ENCODE data around the gene ZNF613. TPM values are rescaled to one million over a fixed set of nuclear protein-coding genes. Genes with fewer than 3 reads are reported as not detected.

The ZNF613 gene
- total RNA-seq, 1 experiment from 2014 or later, result 2.2 TPM

DNA sequence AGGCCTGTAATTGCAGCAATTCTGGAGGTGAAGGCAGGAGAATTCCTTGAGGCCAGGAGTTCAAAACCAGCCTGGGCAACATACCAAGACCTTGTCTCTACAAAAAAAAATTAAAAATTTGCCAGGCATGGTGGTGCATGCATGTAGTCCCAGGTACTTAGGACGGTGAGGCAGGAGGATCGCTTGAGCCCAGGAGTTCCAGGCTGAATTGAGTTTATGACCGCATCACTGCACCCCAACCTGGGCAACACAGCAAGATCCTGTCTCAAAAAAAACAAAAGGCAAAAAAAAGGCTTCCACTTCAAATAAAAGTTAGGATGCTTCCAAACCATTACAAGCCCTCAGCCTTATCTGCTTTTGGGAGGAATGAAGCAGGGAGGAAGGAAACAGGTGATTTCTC is 44.8 kb upstream of the ZNF613 start:
- ATAC-seq (no peak), DNase-seq (ENCODE audit: low read depth, low spot score) (no peak)
- no peaks in the 10 kb centered on the region; the same call in 1 of the 2 replicates for H3K79me2 ChIP-seq (ENCODE audit: insufficient read depth, low read length)
- H3K4me3 ChIP-seq (replicated peaks in 1 of 2; ENCODE audit: low read depth in 1 of 2, low read length in 2 of 2), result no peak overlapping the region
- no peaks in the 10 kb centered on the region for H3K9me2 ChIP-seq (ENCODE audit: insufficient read depth)
- RAD21 ChIA-PET (ENCODE audit: low non-redundant PET in 1 of 2, low total read pairs in 2 of 2, uncharacterized antibody in 2 of 2, unreplicated experiment in 2 of 2), result no interaction called here
- H4K20me1 ChIP-seq (ENCODE audit: insufficient read depth), result no peaks in the 10 kb centered on the region
- POLR2A ChIA-PET, result no interaction called here
- H3K27ac ChIP-seq (ENCODE audit: low read depth, low read length), result no peak overlapping the region
- intact Hi-C loops (cut with micrococcal nuclease), result no loop called here
- H3K9me3 ChIP-seq (ENCODE audit: control insufficient read depth in 1 of 2, insufficient read depth in 1 of 2, low read depth in 1 of 2, low read length in 2 of 2), result peaks cover 19 to 47% of the 10 kb centered on the region in 2 experiments
- H3K9ac ChIP-seq (ENCODE audit: low read length), result no peak overlapping the region
- no TSS peak for BruUV-seq (replicated peaks)
- TF ChIP-seq TCF7L2 (IDR thresholded peaks at IDR 0.05; ENCODE audit: borderline replicate concordance, extremely low read depth, insufficient read depth, insufficient read length), result no peak
- TF ChIP-seq EZH2 (IDR thresholded peaks at IDR 0.05), result no peak
- no peak for TF ChIP-seq SRF (IDR thresholded peaks at IDR 0.05; ENCODE audit: low read depth)
- no peak for TF ChIP-seq SIN3A (IDR thresholded peaks at IDR 0.05; ENCODE audit: low read depth)
- TF ChIP-seq, protein P1, sequence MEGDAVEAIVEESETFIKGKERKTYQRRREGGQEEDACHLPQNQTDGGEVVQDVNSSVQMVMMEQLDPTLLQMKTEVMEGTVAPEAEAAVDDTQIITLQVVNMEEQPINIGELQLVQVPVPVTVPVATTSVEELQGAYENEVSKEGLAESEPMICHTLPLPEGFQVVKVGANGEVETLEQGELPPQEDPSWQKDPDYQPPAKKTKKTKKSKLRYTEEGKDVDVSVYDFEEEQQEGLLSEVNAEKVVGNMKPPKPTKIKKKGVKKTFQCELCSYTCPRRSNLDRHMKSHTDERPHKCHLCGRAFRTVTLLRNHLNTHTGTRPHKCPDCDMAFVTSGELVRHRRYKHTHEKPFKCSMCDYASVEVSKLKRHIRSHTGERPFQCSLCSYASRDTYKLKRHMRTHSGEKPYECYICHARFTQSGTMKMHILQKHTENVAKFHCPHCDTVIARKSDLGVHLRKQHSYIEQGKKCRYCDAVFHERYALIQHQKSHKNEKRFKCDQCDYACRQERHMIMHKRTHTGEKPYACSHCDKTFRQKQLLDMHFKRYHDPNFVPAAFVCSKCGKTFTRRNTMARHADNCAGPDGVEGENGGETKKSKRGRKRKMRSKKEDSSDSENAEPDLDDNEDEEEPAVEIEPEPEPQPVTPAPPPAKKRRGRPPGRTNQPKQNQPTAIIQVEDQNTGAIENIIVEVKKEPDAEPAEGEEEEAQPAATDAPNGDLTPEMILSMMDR (IDR thresholded peaks at IDR 0.05 in 2 of 3, conservative IDR thresholded peaks at IDR 0.05 in 1 of 3; ENCODE audit: borderline replicate concordance in 1 of 3, insufficient read depth in 1 of 3, low read depth in 2 of 3, low read length in 2 of 3), result no peak
- CTCF ChIA-PET, result no interaction called here
- no peak overlapping the region for H2AFZ ChIP-seq (ENCODE audit: low read depth, low read length, poor library complexity, severe bottlenecking)
- no peaks in the 10 kb centered on the region for H3K4me1 ChIP-seq (ENCODE audit: control insufficient read depth in 1 of 2, insufficient read depth in 2 of 2, low read length in 2 of 2)
- no peaks in the 10 kb centered on the region for H3K27me3 ChIP-seq (ENCODE audit: insufficient read depth, low read length)
- peaks cover 2 to 22% of the 10 kb centered on the region in 2 experiments; a peak in 3 of 4 replicates for H3K36me3 ChIP-seq (ENCODE audit: control insufficient read depth in 1 of 2, insufficient read depth in 2 of 2, low read length in 2 of 2)
- no peak overlapping the region for H3K4me2 ChIP-seq (ENCODE audit: low read length)

DNA sequence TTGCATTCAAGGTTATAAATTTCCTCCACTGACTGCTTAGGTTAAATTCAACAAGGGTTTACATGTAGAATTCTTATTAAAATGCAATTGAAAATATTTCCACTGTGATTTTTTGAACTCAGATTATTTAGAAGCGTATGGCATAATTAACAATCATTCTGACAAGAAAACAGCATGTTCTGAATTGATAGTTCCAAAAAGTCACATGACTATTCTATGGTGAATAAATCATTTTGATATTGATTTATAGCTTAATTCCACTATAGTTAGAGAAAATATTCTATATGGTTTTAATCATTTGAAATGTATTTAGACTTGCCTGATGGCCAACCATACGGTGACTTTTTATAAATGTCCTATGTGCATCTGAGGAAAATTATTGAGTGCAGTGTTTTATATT is 42.6 kb upstream of the ZNF613 start:
- TF ChIP-seq SRF (IDR thresholded peaks at IDR 0.05; ENCODE audit: low read depth), result no peak
- TF ChIP-seq CEBPB (IDR thresholded peaks at IDR 0.05; ENCODE audit: low read depth), result no peak
- no peak for TF ChIP-seq SIN3A (IDR thresholded peaks at IDR 0.05; ENCODE audit: low read depth)
- no peak for TF ChIP-seq ZFX (IDR thresholded peaks at IDR 0.05)
- no peak for TF ChIP-seq POLR2AphosphoS5 (IDR thresholded peaks at IDR 0.05; ENCODE audit: low read depth, low read length)
- no peak for TF ChIP-seq RAD21 (IDR thresholded peaks at IDR 0.05; ENCODE audit: low read depth)
- TF ChIP-seq, protein P2, sequence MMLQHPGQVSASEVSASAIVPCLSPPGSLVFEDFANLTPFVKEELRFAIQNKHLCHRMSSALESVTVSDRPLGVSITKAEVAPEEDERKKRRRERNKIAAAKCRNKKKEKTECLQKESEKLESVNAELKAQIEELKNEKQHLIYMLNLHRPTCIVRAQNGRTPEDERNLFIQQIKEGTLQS (IDR thresholded peaks at IDR 0.05), result no peak
- no peak overlapping the region for H3K9ac ChIP-seq (ENCODE audit: low read length)
- no peak overlapping the region for H2AFZ ChIP-seq (ENCODE audit: low read depth, low read length, poor library complexity, severe bottlenecking)
- no peaks in the 10 kb centered on the region for H3K27me3 ChIP-seq (ENCODE audit: insufficient read depth, low read length)
- peaks cover 36 to 53% of the 10 kb centered on the region in 2 experiments for H3K9me3 ChIP-seq (ENCODE audit: control insufficient read depth in 1 of 2, insufficient read depth in 1 of 2, low read depth in 1 of 2, low read length in 2 of 2)
- no peak overlapping the region for H3K4me2 ChIP-seq (ENCODE audit: low read length)
- H3K9me2 ChIP-seq (ENCODE audit: insufficient read depth), result no peaks in the 10 kb centered on the region
- ATAC-seq, result no peak
- ChIA-PET POLR2A (no interaction called here), CTCF (no interaction called here), RAD21 (ENCODE audit: low non-redundant PET in 1 of 2, low total read pairs in 2 of 2, uncharacterized antibody in 2 of 2, unreplicated experiment in 2 of 2) (no interaction called here)
- BruUV-seq (replicated peaks), result no TSS peak
- H3K4me3 ChIP-seq (replicated peaks in 1 of 2; ENCODE audit: low read depth in 1 of 2, low read length in 2 of 2), result no peak overlapping the region
- peaks cover 0 to 22% of the 10 kb centered on the region in 2 experiments; a peak in 3 of 4 replicates for H3K36me3 ChIP-seq (ENCODE audit: control insufficient read depth in 1 of 2, insufficient read depth in 2 of 2, low read length in 2 of 2)
- no peak overlapping the region for H3K27ac ChIP-seq (ENCODE audit: low read depth, low read length)
- no peaks in the 10 kb centered on the region for H3K4me1 ChIP-seq (ENCODE audit: control insufficient read depth in 1 of 2, insufficient read depth in 2 of 2, low read length in 2 of 2)
- H4K20me1 ChIP-seq (ENCODE audit: insufficient read depth), result no peaks in the 10 kb centered on the region
- intact Hi-C loops (cut with micrococcal nuclease), result no loop called here
- DNase-seq (ENCODE audit: low read depth, low spot score), result no peak
- H3K79me2 ChIP-seq (ENCODE audit: insufficient read depth, low read length), result no peaks in the 10 kb centered on the region; the same call in 1 of the 2 replicates

All from HCT116 (cell line).